NOMO-1 treated with dmso at 0.1 percent for 144 hours (cell line): ENCODE measurements around the gene COL3A1.

Source experiments
- DNase-seq: peaks from one replicate; lab custom pipeline; 2025; ENCODE audit not compliant: unreplicated experiment; lab: John Stamatoyannopoulos, UW

Gene COL3A1

GRCh38 chr2:188975497-188976102, 1.4 kb downstream of the COL3A1 start:
- DNase-seq, result no peak

- DNase-seq, result no peak
Measured at GRCh38 chr2:188976545-188977268, 2.5 kb downstream of the COL3A1 start.

- DNase-seq, result no peak
Measured at GRCh38 chr2:188977317-188977716, 3.1 kb downstream of the COL3A1 start.

- DNase-seq, result no peak
Measured at GRCh38 chr2:188978291-188979081, 4.3 kb downstream of the COL3A1 start.

GRCh38 chr2:188979187-188980114, 5.3 kb downstream of the COL3A1 start:
- DNase-seq, result no peak

GRCh38 chr2:188983427-188984064, 9.4 kb downstream of the COL3A1 start:
- DNase-seq, result no peak

- no peak for DNase-seq
Measured at GRCh38 chr2:188984065-188984491, 9.9 kb downstream of the COL3A1 start.

GRCh38 chr2:188984680-188985079, 10.5 kb downstream of the COL3A1 start:
- DNase-seq, result no peak

GRCh38 chr2:188986839-188987238, 12.7 kb downstream of the COL3A1 start:
- no peak for DNase-seq

- no peak for DNase-seq
Measured at GRCh38 chr2:188993247-188993646, 19.1 kb downstream of the COL3A1 start.

GRCh38 chr2:188997263-188997662, 23.1 kb downstream of the COL3A1 start:
- no peak for DNase-seq

GRCh38 chr2:189000221-189000620, 26.0 kb downstream of the COL3A1 start:
- no peak for DNase-seq

GRCh38 chr2:189002079-189002478, 27.9 kb downstream of the COL3A1 start:
- no peak for DNase-seq

GRCh38 chr2:189008555-189009262, 34.5 kb downstream of the COL3A1 start:
- DNase-seq, result no peak

- no peak for DNase-seq
Measured at GRCh38 chr2:189010536-189010935, 36.4 kb downstream of the COL3A1 start.

- DNase-seq, result no peak
Measured at GRCh38 chr2:189012351-189012750, 38.2 kb downstream of the COL3A1 start.

- no peak for DNase-seq
Measured at GRCh38 chr2:189013031-189013430, 38.9 kb downstream of the COL3A1 start.

GRCh38 chr2:189013671-189014448, 39.7 kb downstream of the COL3A1 start:
- no peak for DNase-seq
